Fibroblast of pulmonary artery (primary cell): ENCODE measurements around the gene TCEANC2.

Source experiments
- DNase-seq: peaks from one replicate; pipeline ENCODE4 v3.0.0-alpha.2; 2010; ENCODE audit warnings: low read depth
- H3K4me3 ChIP-seq: replicated peaks from 2 replicates; pipeline ENCODE4 v1.5.1; 2011; ENCODE audit warnings: low read depth, mild to moderate bottlenecking, control low read depth, low read length, moderate library complexity
- TF ChIP-seq, protein P1 (sequence below): IDR thresholded peaks from 2 replicates; pipeline ENCODE4 v1.5.1; 2011; ENCODE audit warnings: mild to moderate bottlenecking, control low read depth, low read length, inconsistent platforms; ENCODE audit errors: missing control alignments

Gene TCEANC2

DNA sequence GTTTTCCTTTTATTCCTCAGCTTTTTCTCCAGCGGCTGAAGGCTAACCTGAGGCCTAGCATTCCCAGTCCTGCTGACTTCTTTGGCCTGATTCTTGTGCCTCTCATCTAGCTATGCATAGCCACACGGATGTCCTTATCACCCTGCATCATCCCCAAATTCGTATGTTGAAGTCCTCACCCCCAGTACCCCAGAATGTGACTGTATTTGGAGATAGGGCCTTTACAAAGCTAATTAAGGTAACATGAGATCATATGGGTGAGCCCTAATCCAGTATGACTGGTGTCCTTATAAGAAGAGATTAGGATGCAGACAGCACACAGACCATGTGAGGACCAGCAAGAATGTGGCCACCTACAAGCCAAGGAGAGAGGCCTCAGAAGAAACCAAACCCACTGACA is 54.7 kb downstream of the TCEANC2 start:
- no peak for DNase-seq
- no peak overlapping the region for H3K4me3 ChIP-seq
- TF ChIP-seq, protein P1, sequence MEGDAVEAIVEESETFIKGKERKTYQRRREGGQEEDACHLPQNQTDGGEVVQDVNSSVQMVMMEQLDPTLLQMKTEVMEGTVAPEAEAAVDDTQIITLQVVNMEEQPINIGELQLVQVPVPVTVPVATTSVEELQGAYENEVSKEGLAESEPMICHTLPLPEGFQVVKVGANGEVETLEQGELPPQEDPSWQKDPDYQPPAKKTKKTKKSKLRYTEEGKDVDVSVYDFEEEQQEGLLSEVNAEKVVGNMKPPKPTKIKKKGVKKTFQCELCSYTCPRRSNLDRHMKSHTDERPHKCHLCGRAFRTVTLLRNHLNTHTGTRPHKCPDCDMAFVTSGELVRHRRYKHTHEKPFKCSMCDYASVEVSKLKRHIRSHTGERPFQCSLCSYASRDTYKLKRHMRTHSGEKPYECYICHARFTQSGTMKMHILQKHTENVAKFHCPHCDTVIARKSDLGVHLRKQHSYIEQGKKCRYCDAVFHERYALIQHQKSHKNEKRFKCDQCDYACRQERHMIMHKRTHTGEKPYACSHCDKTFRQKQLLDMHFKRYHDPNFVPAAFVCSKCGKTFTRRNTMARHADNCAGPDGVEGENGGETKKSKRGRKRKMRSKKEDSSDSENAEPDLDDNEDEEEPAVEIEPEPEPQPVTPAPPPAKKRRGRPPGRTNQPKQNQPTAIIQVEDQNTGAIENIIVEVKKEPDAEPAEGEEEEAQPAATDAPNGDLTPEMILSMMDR = no peak

GRCh38 chr1:54109129-54110090 is 56.0 kb downstream of the TCEANC2 start:
- H3K4me3 ChIP-seq = no peak overlapping the region
- no peak for DNase-seq

GRCh38 chr1:54110996-54111395 is 57.6 kb downstream of the TCEANC2 start:
- TF ChIP-seq, protein P1 = no peak
- DNase-seq = no peak
- no peak overlapping the region for H3K4me3 ChIP-seq

More at GRCh38 chr1:54109129-54110090, 56.0 kb downstream of the TCEANC2 start:
- TF ChIP-seq, protein P1 = no peak

DNA sequence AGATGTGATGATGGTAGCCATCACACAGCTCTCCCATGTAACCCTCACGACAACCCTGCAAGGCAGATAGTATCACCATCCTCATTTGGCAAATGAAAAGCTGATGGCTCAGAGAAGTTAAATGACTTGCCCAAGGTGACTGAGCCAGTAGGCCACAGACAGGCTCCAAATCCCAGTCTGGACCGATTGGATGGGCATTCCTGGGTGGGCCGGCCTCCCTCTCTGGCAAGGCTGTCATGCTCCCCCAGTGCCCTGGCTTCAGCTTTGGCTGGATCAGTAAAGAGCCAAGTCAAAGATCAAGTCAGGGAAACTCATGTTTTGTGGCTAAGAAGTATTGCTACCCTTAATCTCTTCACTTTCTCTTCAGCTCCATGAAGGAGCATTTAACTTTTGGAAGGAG is 58.2 kb downstream of the TCEANC2 start:
- no peak overlapping the region for H3K4me3 ChIP-seq
- no peak for DNase-seq
- TF ChIP-seq, protein P1 = no peak

- H3K4me3 ChIP-seq = no peak overlapping the region
- no peak for DNase-seq
- TF ChIP-seq, protein P1 = no peak
Observed at GRCh38 chr1:54112027-54112426, 58.6 kb downstream of the TCEANC2 start.

- DNase-seq = no peak
- no peak overlapping the region for H3K4me3 ChIP-seq
- TF ChIP-seq, protein P1 = no peak
Observed at GRCh38 chr1:54112705-54113368, 59.4 kb downstream of the TCEANC2 start.
